GM18951 (cell line): ENCODE measurements around the gene ATP2B2.
"Not testable (repeated sequence)": the region's sequence is repeated elsewhere in the genome, so short reads cannot be mapped to it uniquely, and the experiment has no call there.

Experiments used
- POLR2A ChIP-seq: IDR thresholded peaks from 4 replicates; pipeline ENCODE4 v1.6.1; 2011; ENCODE audit warnings: mild to moderate bottlenecking; ENCODE audit not compliant: insufficient read length, insufficient read depth; ENCODE audit errors: extremely low read depth
- in situ Hi-C: fragments of 300-500 bp; cut with MboI; formaldehyde crosslinking; loops from one replicate; pipeline ENCODE4 v1.12.0; 2022; ENCODE audit warnings: low sequenced_read_pairs, mixed read lengths, inconsistent platforms; ENCODE audit not compliant: unreplicated experiment

ATP2B2 gene

DNA sequence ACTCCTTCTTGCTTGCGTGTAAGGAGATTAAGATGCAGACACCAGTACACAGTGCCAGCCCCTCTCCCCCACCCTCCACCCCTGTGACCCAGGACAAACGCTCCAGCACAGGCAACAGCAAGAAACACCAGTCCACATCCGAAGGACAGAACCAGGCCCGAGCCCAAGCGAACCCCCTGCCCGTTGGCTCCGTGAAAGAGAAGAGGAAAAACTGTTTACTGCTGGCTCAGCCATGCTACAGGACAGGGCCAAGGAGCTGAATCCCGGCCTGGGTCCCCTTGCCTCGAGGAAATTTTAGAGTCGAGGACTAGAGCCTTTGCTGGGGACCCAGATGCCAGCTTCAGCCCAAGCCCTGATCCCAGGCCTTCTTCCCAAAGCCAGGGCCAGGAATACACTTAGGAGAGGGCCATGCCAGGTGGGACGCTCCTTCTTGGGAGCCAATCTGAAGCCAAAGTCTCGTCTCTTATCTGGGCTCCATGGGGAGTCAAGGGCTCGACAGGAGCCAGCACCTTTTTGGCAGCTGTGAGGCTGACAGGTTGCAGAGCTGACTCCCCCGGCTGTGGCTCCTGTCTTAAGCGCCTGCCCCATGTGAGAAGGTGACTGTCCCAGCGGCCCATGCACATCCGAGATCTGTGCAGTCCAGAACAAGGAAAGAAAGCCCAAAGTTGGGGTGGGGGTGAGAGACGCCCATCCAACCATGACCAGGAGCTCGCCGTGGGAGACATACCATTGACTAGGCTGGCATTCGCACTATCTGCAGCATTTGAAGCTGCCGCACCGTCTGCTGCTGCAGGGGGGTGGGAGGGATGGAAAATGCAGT is 120.6 kb downstream of the ATP2B2 start:
- TF ChIP-seq POLR2A, result no peak
- in situ Hi-C loops, result no loop called here

DNA sequence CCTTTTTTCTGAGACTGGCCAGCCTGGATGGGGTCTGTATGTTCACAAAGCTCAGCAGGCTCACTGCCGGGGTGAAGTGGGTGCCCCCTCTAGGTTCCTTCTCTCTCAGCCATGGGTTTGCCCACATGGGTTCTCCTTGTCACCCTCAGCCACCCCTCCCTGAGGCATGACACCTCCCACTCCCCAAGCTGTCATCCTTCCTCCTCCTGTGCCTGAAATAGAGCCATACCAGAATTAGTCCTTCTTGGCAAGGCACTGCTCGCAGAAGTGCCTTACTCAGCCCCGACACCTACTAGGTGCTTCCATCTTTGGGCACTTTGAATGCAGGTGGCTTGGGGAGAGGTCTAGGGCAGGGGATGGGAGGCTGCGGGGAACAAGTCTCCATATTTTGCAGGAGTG is 121.5 kb downstream of the ATP2B2 start:
- TF ChIP-seq POLR2A, result no peak
- in situ Hi-C loops, result no loop called here

DNA sequence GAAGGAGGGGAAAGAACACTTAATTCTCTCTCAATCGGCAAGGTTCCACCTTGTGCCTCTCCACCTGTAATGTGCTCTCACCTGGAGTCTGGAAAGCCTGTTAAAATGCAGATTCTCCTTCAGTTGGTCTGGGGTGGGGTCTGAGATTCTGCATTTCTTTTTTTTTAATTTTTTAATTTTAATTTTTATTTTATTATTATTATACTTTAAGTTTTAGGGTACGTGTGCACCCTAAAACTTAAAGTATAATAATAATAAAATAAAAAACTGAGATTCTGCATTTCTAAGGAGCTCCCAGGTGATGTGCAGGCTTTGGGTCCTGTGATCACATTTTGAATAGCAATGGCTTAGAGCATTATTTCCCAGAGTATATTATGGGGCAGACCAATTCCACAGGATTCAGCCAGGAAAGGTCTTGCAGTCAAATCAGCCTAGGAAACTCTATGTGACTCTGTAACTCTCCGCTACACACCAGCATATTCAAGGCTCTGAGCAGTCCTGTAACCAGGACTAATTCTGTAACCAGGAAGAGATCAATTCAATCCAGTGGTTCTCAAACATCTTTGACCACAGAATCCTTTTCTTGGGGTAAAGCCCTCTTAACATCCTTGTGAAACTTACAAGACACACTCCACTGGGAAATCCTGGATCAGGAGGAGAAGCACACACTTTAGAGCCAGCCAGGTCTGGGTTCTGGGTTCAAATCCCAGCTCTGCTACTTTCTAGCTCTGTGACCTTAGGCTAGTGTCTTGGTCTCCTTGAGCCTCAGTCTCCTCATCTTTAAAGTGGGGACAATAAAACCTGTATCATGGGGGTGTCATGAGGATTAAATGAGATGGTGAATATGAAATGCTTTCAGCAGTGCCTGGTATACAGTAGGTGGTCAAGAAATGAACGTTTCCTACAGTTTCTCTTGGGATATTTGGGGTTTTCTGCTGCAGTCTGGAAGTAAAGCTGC is 122.2 kb downstream of the ATP2B2 start:
- in situ Hi-C loops, result no loop called here
- TF ChIP-seq POLR2A, result no peak

DNA sequence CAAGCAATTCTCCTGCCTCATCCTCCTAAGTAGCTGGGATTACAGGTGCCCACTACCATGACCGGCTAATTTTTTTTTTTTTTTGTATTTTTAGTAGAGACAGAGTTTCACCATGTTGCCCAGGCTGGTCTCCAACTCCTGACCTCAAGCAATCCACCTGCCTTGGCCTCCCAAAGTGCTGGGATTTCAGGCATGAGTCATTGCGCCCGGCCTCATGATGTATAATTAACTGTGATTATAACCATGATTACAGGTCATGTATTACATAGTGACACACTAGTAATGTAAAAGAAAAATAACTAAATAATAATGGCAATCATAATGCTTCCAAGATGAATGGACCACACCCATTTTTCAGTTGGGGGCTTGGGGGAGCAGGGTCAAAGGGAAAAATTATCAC is 122.9 kb downstream of the ATP2B2 start:
- in situ Hi-C loops, result not testable (repeated sequence)

DNA sequence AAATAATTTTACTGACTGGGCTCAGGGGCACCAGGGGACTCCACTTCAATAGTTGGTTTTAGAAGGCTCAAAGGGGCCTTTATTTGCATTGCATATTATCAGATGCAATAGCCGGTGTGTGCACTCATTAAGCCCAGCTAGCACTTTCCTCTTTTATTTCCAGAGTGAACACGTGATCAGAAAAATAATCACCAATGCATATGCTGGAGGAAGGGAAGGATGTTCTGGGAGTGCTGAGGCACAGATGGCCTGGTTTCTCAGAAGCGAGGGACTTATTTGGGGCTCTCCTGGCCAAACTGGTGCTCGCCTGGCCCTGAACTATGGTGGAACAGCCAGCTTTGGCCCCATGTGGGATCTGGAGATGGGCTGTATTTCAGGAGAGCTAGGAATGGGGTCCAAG is 124.0 kb downstream of the ATP2B2 start:
- in situ Hi-C loops, result no loop called here
- no peak for TF ChIP-seq POLR2A

DNA sequence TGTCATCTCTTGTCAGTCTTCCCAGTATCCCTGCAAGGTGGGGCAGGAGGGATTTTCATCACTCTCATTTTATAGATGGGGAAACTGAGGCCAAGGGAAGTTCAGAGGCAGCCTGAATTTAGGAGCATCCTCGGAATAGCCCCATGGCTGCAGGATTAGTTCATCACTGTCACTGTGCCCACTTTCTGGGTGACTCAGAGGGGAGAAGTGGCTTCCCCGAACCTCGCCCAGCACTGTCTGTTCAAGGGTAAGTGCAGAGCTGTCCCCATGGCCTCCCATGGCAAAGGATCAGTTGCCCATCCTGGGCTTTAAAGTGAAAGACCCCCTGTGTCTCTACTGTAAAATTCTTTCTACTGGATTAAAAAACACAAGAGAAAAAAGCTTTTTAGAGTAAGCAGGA is 124.5 kb downstream of the ATP2B2 start:
- no peak for TF ChIP-seq POLR2A
- in situ Hi-C loops, result no loop called here

DNA sequence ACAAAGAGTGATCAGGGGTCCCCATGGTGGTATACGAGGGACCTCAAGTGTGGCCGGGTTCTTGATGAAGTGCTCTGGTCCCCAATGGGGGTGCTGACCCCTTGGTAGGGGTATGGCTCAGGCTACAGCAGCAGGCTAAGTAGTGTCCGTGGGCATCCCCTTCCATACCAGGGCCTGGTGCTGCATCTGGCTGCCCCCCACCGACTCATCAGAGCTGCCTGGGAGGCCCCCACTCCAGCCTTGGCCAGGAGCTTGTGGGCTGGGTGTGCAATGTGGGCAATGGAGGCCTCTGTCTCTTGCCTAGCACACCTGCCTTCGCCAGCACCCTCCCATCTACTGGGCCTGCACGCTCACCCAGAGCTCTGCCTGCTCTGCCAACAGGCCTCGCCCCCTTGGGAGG is 125.4 kb downstream of the ATP2B2 start:
- in situ Hi-C loops, result no loop called here
- no peak for TF ChIP-seq POLR2A

DNA sequence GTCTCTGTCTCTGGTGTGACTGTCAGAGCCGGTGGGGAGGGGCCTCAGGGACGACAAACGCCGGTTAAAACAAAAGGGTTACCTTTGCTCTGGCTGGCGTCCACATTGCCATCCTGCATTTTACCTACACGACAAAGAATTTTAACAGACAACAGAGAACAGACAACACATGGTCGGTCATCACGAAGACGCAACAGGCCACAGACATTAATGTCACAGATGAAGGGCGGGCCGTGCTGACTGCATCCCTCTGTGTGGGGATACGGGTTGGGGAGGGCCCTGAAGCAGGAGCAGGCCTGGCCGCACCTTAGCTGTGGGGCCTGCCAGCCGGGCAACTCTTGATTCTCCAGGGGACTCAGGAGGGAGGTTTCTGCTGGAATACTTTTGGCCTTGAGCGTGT is 126.2 kb downstream of the ATP2B2 start:
- in situ Hi-C loops, result no loop called here
- no peak for TF ChIP-seq POLR2A

DNA sequence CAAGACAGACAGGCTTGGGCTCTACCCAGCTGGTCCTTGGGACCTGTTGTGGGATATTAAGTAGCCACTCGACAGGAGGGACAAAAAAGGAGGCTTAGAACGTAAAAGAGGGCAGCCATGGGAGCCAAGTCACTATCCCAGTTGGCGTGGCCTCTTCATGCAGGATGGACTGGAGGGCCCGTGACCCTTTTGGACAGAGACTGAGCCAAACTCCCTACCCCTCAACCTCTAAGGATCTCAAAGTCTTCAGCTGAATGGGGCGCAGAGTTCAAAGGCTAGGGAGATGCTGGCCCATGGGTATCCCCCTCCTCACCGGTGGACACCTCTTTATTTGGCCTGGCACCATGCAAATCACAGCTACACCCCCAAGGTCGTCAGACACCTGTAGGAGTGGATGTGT is 126.6 kb downstream of the ATP2B2 start:
- in situ Hi-C loops, result no loop called here
- TF ChIP-seq POLR2A, result no peak

DNA sequence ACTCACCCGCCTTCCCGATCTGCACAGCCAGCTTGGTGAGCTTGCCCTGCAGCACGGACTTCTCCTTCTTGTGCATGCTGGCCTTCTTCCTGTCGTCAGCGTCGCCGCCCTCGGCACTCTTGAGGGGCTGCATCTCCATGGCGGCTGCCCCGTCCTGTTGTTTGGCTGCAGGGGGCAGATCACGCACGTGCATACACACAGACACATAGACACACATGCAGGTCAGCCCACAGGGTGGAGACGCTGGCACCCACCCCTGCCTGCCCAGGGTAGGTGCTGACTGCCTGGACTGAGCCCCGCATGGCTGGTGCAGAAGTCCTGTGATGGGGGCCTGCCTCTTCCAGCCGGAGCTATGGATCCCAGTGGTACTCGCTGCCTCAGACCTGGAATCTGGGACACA is 127.1 kb downstream of the ATP2B2 start:
- no peak for TF ChIP-seq POLR2A

DNA sequence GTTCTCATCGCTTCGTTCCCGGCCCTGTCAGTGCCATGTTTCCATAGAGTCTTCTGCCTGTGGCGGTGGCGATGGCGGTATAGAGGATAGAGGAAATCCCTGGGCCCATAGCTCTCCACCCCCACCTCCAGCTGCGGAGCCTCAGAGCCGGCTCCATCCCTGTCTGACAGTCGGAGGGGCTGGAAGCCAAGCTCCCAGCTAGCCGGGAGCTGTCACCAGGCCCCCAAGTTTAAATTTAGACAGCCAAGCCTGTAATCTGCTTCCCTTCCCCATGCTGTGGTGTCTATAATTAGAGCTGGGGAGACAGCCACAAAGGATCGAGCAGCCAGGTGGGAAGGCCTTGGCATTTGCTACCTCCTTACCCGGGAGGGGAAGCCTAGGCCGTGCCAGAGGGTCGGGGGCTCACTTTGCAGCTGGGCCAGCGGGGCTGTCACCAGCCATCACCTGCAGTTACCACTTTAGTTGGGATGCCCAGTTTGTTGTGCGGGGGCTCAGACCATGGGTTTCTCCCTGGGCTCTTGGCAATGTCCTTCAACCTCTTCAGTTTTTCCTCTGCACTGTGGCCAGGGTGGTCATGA is 128.1 kb downstream of the ATP2B2 start:
- no peak for TF ChIP-seq POLR2A
- in situ Hi-C loops, result no loop called here

More for the DNA sequence above, 127.1 kb downstream of the ATP2B2 start:
- in situ Hi-C loops, result no loop called here

DNA sequence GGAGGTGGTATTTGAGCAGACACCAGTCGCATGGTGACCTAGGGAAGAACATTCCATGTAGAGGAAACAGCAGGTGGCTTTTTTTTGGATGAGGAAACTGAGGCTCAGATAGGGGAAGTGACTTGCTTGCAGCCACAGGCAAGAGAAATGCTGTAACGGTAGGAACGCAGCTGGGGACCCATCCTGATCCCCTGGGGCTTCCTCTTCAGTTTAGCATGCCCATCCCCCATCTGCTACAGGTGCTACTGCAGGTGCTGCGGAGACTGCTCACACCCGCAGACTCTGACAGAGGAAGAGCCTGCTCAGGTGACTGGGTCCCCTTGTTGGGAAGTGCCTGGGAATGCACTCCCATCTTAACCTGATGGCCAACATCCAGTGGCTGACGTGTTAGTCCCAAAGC is 129.0 kb downstream of the ATP2B2 start:
- in situ Hi-C loops, result no loop called here
- no peak for TF ChIP-seq POLR2A

DNA sequence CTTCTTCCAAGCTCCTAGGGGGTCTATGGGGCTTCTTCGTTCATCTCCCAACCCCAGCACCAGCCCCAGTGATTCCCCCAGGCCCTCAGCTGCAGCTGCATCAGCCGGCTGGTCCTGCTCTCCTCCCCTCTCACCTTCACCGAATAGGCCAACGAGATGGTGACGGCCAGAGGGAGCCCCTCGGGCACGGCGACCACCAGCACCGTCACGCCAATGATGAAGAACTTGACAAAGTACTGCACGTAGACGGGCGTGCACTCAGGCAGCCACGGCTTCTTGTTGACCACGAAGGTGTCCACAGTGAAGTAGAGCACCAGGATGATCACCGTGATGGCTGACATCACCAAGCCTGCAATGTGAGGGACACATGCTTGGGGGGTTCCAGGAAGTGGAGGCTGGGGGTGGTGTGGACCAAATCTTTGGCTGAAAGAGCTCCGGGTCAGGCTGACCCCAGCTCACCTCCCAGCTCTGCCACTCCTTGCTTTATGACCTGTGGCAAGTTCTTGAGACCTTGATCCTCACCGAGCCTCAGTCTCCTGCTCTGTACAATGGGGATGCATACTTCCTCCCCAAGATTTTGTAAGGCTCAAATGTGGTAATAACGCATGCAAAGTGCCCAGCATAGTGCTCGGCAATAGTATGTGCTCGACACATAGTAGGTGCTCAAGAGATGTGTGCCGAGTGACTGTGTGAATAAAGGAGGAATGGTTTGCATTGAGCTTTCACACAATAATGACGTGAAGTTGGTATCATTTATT is 129.9 kb downstream of the ATP2B2 start:
- TF ChIP-seq POLR2A, result no peak

More for the DNA sequence above, 129.9 kb downstream of the ATP2B2 start:
- in situ Hi-C loops, result no loop called here
